GM23338 (cell line): ENCODE data around the gene SLC35F4. TPM values are rescaled to one million over a fixed set of nuclear protein-coding genes. Genes with fewer than 3 reads are reported as not detected.

Source experiments
- ATAC-seq: fragments of 200-7000 bp; cut with Tn5 transposase; 3 replicates; pipeline ENCODE4 v1.9.1; 2020
- DNase-seq: peaks from one replicate; pipeline ENCODE4 v3.0.0-alpha.2; 2015; ENCODE audit warnings: low spot score
- H2AFZ ChIP-seq: fragments of 200-600 bp; sonication (generic); 2 replicates; pipeline ENCODE4 v1.8.0; 2016; ENCODE audit warnings: antibody characterized with exemption, mild to moderate bottlenecking, moderate library complexity
- H3F3A ChIP-seq: fragments of 200-600 bp; sonication (generic); replicated peaks from 2 replicates; pipeline ENCODE4 v1.8.0; 2017; ENCODE audit warnings: antibody characterized with exemption, mixed run types, low read depth
- H3K27ac ChIP-seq: fragments of 200-600 bp; sonication (generic); 2 replicates; pipeline ENCODE4 v1.6.1; 2016; ENCODE audit warnings: low read depth
- H3K27me3 ChIP-seq: fragments of 200-600 bp; sonication (generic); 2 replicates; pipeline ENCODE4 v1.8.0; 2016; ENCODE audit warnings: mild to moderate bottlenecking, mixed run types, moderate library complexity; ENCODE audit not compliant: insufficient read depth
- H3K36me3 ChIP-seq: fragments of 200-600 bp; sonication (generic); 2 replicates; pipeline ENCODE4 v1.8.0; 2016; ENCODE audit warnings: mild to moderate bottlenecking; ENCODE audit not compliant: insufficient read depth
- H3K4me1 ChIP-seq: fragments of 200-600 bp; sonication (generic); 2 replicates; pipeline ENCODE4 v1.8.0; 2016; ENCODE audit warnings: mild to moderate bottlenecking, moderate library complexity; ENCODE audit not compliant: insufficient read depth
- H3K4me2 ChIP-seq: fragments of 200-600 bp; sonication (generic); 2 replicates; pipeline ENCODE4 v1.7.1; 2017; ENCODE audit warnings: mixed run types
- H3K4me3 ChIP-seq: fragments of 200-600 bp; sonication (generic); 2 replicates; pipeline ENCODE4 v1.6.1; 2016; ENCODE audit warnings: mixed run types
- H3K79me2 ChIP-seq: fragments of 200-600 bp; sonication (generic); replicated peaks from 2 replicates; pipeline ENCODE4 v1.8.0; 2017; ENCODE audit warnings: mild to moderate bottlenecking; ENCODE audit not compliant: insufficient read depth
- H3K9me2 ChIP-seq: fragments of 200-600 bp; sonication (generic); 2 replicates; pipeline ENCODE4 v1.8.0; 2017; ENCODE audit not compliant: insufficient read depth
- H4K20me1 ChIP-seq: fragments of 200-600 bp; sonication (generic); replicated peaks from 2 replicates; pipeline ENCODE4 v1.8.0; 2017; ENCODE audit warnings: mild to moderate bottlenecking; ENCODE audit not compliant: insufficient read depth
- H3K27ac Mint-ChIP-seq: 2 replicates; pipeline ENCODE4 v1.8.0; 2020; ENCODE audit warnings: inconsistent platforms, mild to moderate bottlenecking, moderate library complexity, mixed read lengths
- H3K27me3 Mint-ChIP-seq: 3 replicates; pipeline ENCODE4 v1.8.0; 2022; ENCODE audit warnings: low read depth, mild to moderate bottlenecking, moderate library complexity, mixed read lengths, inconsistent platforms; ENCODE audit not compliant: insufficient read depth, poor library complexity
- H3K36me3 Mint-ChIP-seq: 3 replicates; pipeline ENCODE4 v1.8.0; 2021; ENCODE audit warnings: low read depth, mild to moderate bottlenecking, inconsistent platforms, moderate library complexity, mixed read lengths
- H3K4me1 Mint-ChIP-seq: 3 replicates; pipeline ENCODE4 v1.8.0; 2020; ENCODE audit warnings: mild to moderate bottlenecking, inconsistent platforms, mixed read lengths
- H3K4me3 Mint-ChIP-seq: 3 replicates; pipeline ENCODE4 v1.8.0; 2021; ENCODE audit warnings: moderate library complexity, mild to moderate bottlenecking, inconsistent platforms, mixed read lengths
- H3K9me3 Mint-ChIP-seq: 3 replicates; pipeline ENCODE4 v1.8.0; 2020; ENCODE audit warnings: moderate library complexity, mild to moderate bottlenecking, inconsistent platforms, mixed read lengths
- CREB1 ChIP-seq: fragments of 250-450 bp; sonication (Bioruptor Pico); IDR thresholded peaks from 2 replicates; pipeline ENCODE4 v1.5.0; 2020; ENCODE audit warnings: low read depth, mild to moderate bottlenecking, moderate library complexity
- JUNB ChIP-seq: IDR thresholded peaks from one replicate; pipeline ENCODE4 v1.6.1; 2016; ENCODE audit warnings: antibody characterized with exemption; ENCODE audit not compliant: unreplicated experiment
- POLR2AphosphoS5 ChIP-seq: IDR thresholded peaks from 2 replicates; pipeline ENCODE4 v1.6.1; 2016; ENCODE audit warnings: antibody characterized with exemption, low read depth
- ZNF114 ChIP-seq: fragments of 250-450 bp; sonication (Bioruptor Pico); IDR thresholded peaks from 2 replicates; pipeline ENCODE4 v1.5.0; 2020; ENCODE audit warnings: mild to moderate bottlenecking, moderate library complexity
- polyA plus RNA-seq: library from polyadenylated mRNA; unstranded; fragments of >200 nt; fragmentation: Nextera tagmentation; extraction: Ambion mirVana; gene quantifications from 2 replicates; pipeline ENCODE4 v1.2.1, GENCODE V29; 2016
- total RNA-seq: library from RNA; depleted of rRNA; stranded (reverse); fragments of >200 nt; shearing (Covaris generic); gene quantifications from 2 replicates; pipeline ENCODE4 v1.2.3, GENCODE V29; 2014
- TF ChIP-seq, protein P1 (sequence below): fragments of 250-450 bp; sonication (Bioruptor Pico); IDR thresholded peaks from 2 replicates; pipeline ENCODE4 v1.5.0; 2020; ENCODE audit warnings: mild to moderate bottlenecking, moderate library complexity
- TF ChIP-seq, protein P2 (sequence below), 2 experiments: fragments of 200-600 bp in 1 of 2; sonication (generic) in 1 of 2; conservative IDR thresholded peaks; 2 replicates each; pipeline versions ENCODE4 v1.5.1 to v1.6.1; 2016 to 2017; ENCODE audit warnings: antibody characterized with exemption in 2 of 2, low read depth in 2 of 2, mild to moderate bottlenecking in 2 of 2, moderate library complexity in 1 of 2

Gene SLC35F4
- total and polyA plus RNA-seq, 2 experiments from 2014 or later = 0.10 TPM; not detected in 1

DNA sequence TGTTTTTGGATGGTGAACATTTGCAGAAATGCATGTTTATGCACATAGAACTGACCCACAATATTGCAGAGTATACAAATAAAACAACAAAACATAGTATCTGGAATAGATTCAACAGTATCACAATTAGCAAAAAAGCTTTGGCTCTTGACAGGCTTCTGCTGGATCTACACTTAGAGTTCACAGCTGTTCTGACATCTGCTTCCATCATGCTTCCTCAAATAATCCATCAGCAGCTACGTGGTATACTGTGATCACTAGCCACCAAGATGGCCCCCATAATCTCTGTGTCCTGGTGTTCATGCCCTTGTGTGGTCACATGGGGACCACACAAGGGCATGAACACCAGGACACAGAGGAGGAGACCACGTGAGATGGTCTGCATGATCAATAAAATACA, 205.7 kb downstream of the SLC35F4 start:
- H3K36me3 ChIP-seq = no peaks in the 10 kb centered on the region
- H3K4me1 ChIP-seq = no peaks in the 10 kb centered on the region
- Mint-ChIP-seq H3K27ac (no peak overlapping the region), H3K4me1 (no peaks in the 10 kb centered on the region), H3K36me3 (no peaks in the 10 kb centered on the region), H3K27me3 (peaks cover 2% of the 10 kb centered on the region), H3K4me3 (no peak overlapping the region), H3K9me3 (0 out of 3 replicates have a peak, but pooled peaks cover 7% of the 10 kb centered on the region)
- no peak overlapping the region for H2AFZ ChIP-seq
- H3K79me2 ChIP-seq = no peaks in the 10 kb centered on the region
- no peaks in the 10 kb centered on the region for H4K20me1 ChIP-seq
- H3K4me2 ChIP-seq = no peak overlapping the region
- no peaks in the 10 kb centered on the region for H3K27me3 ChIP-seq
- H3K9me2 ChIP-seq = no peaks in the 10 kb centered on the region
- no peak overlapping the region for H3K4me3 ChIP-seq
- ATAC-seq = no peak
- H3K27ac ChIP-seq = no peak overlapping the region
- no peak for TF ChIP-seq CREB1
- TF ChIP-seq, protein P1, sequence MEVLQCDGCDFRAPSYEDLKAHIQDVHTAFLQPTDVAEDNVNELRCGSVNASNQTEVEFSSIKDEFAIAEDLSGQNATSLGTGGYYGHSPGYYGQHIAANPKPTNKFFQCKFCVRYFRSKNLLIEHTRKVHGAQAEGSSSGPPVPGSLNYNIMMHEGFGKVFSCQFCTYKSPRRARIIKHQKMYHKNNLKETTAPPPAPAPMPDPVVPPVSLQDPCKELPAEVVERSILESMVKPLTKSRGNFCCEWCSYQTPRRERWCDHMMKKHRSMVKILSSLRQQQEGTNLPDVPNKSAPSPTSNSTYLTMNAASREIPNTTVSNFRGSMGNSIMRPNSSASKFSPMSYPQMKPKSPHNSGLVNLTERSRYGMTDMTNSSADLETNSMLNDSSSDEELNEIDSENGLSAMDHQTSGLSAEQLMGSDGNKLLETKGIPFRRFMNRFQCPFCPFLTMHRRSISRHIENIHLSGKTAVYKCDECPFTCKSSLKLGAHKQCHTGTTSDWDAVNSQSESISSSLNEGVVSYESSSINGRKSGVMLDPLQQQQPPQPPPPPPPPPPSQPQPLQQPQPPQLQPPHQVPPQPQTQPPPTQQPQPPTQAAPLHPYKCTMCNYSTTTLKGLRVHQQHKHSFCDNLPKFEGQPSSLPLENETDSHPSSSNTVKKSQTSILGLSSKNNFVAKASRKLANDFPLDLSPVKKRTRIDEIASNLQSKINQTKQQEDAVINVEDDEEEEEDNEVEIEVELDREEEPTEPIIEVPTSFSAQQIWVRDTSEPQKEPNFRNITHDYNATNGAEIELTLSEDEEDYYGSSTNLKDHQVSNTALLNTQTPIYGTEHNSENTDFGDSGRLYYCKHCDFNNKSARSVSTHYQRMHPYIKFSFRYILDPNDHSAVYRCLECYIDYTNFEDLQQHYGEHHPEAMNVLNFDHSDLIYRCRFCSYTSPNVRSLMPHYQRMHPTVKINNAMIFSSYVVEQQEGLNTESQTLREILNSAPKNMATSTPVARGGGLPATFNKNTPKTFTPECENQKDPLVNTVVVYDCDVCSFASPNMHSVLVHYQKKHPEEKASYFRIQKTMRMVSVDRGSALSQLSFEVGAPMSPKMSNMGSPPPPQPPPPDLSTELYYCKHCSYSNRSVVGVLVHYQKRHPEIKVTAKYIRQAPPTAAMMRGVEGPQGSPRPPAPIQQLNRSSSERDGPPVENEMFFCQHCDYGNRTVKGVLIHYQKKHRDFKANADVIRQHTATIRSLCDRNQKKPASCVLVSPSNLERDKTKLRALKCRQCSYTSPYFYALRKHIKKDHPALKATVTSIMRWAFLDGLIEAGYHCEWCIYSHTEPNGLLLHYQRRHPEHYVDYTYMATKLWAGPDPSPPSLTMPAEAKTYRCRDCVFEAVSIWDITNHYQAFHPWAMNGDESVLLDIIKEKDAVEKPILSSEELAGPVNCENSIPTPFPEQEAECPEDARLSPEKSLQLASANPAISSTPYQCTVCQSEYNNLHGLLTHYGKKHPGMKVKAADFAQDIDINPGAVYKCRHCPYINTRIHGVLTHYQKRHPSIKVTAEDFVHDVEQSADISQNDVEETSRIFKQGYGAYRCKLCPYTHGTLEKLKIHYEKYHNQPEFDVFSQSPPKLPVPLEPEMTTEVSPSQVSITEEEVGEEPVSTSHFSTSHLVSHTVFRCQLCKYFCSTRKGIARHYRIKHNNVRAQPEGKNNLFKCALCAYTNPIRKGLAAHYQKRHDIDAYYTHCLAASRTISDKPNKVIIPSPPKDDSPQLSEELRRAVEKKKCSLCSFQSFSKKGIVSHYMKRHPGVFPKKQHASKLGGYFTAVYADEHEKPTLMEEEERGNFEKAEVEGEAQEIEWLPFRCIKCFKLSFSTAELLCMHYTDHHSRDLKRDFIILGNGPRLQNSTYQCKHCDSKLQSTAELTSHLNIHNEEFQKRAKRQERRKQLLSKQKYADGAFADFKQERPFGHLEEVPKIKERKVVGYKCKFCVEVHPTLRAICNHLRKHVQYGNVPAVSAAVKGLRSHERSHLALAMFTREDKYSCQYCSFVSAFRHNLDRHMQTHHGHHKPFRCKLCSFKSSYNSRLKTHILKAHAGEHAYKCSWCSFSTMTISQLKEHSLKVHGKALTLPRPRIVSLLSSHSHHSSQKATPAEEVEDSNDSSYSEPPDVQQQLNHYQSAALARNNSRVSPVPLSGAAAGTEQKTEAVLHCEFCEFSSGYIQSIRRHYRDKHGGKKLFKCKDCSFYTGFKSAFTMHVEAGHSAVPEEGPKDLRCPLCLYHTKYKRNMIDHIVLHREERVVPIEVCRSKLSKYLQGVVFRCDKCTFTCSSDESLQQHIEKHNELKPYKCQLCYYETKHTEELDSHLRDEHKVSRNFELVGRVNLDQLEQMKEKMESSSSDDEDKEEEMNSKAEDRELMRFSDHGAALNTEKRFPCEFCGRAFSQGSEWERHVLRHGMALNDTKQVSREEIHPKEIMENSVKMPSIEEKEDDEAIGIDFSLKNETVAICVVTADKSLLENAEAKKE (CRISPR knock-in tag) = no peak
- no peak for TF ChIP-seq ZNF114 (CRISPR knock-in tag)
- no peaks in the 10 kb centered on the region for H3F3A ChIP-seq
- DNase-seq = no peak

DNA sequence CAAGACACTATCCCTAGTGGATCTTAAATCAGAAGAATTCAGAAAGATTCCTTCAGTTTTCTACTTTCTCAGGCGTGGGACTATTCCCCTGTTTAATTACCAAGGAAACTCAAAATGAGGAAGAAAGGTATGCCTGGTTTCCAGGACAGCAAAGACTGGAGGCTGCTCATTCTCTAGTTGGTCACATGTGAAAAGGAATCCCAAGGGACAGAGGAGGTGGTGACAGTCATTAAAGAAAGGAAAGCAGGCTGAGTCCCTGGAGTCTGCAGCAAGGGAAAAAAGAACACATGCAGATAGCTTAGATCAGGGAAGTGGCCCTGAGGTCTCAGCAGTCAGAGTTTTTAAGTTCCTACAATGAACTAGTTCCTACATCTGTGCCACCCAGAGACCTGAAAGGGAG, 206.8 kb downstream of the SLC35F4 start:
- Mint-ChIP-seq H3K4me1 (no peaks in the 10 kb centered on the region), H3K27ac (no peak overlapping the region), H3K36me3 (no peaks in the 10 kb centered on the region), H3K4me3 (no peak overlapping the region), H3K9me3 (0 out of 3 replicates have a peak, but pooled peaks cover 7% of the 10 kb centered on the region), H3K27me3 (peaks cover 2% of the 10 kb centered on the region)
- Histone ChIP-seq H3K27ac (no peak overlapping the region), H3K4me1 (no peaks in the 10 kb centered on the region), H3K4me2 (no peak overlapping the region), H3F3A (no peaks in the 10 kb centered on the region), H3K4me3 (no peak overlapping the region), H3K79me2 (no peaks in the 10 kb centered on the region), H4K20me1 (no peaks in the 10 kb centered on the region), H3K27me3 (no peaks in the 10 kb centered on the region), H3K9me2 (no peaks in the 10 kb centered on the region), H2AFZ (no peak overlapping the region), H3K36me3 (no peaks in the 10 kb centered on the region)
- no peak for ATAC-seq
- no peak for DNase-seq
- TF ChIP-seq JUNB (no peak), POLR2AphosphoS5 (no peak)
- TF ChIP-seq, protein P2, sequence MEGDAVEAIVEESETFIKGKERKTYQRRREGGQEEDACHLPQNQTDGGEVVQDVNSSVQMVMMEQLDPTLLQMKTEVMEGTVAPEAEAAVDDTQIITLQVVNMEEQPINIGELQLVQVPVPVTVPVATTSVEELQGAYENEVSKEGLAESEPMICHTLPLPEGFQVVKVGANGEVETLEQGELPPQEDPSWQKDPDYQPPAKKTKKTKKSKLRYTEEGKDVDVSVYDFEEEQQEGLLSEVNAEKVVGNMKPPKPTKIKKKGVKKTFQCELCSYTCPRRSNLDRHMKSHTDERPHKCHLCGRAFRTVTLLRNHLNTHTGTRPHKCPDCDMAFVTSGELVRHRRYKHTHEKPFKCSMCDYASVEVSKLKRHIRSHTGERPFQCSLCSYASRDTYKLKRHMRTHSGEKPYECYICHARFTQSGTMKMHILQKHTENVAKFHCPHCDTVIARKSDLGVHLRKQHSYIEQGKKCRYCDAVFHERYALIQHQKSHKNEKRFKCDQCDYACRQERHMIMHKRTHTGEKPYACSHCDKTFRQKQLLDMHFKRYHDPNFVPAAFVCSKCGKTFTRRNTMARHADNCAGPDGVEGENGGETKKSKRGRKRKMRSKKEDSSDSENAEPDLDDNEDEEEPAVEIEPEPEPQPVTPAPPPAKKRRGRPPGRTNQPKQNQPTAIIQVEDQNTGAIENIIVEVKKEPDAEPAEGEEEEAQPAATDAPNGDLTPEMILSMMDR (conservative IDR thresholded peaks at IDR 0.05; ENCODE audit: low read depth in 2 of 2) = no peak
